HG03442 (cell line): ENCODE data around the gene ANAPC15.

Experiments
- ATAC-seq: cut with Tn5 transposase; IDR thresholded peaks from one replicate; pipeline ENCODE4 v1.9.1; 2021; ENCODE audit warnings: mild to moderate bottlenecking, moderate library complexity; ENCODE audit not compliant: unreplicated experiment

The ANAPC15 gene

GRCh38 chr11:72125956-72126355 lies 13.5 kb upstream of the ANAPC15 start:
- no peak for ATAC-seq

DNA sequence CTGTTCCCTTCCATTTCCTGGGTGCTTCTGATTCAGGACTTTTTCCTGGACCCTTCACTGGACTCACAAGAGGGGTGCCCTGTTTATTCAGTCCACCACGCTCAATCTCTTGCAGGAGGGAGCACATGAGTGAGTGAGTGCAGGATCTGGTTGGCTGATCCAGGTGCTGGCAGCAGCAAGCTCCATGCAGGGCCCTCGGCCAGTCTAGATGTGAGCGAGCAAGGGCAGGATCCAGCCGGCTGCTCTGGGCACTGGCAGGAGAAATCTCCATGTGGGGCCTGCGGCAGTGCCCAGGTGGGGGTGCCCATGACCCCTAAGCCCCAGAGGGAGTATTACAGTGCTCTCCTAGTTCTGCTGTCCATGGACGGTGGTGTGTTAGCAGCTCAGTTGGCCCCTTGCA lies 11.6 kb upstream of the ANAPC15 start:
- no peak for ATAC-seq

DNA sequence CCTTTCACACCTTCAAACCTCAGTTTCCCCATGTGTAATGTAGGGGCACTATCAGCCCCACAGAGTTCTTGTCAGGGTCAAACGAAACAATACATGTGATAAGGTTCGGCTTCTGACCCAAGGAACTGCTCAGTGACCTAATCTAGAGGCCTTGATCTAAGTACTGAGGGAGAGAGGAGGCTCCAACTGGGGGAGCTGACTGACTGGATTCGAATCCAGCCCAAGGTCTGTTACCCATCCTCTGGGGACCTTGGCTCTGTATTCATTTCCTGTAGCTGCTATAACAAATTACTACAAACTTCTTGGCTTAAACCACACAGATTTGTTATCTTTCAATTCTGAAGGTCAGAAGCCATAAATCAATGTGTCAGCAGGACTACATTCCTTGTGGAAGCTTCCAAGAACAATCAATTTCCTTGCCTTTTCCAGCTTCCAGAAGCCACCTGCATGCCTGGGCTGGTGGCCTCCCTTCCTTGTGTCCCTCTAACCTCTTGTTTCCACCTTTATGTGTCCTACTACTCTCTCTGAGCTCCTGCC lies 10.7 kb upstream of the ANAPC15 start:
- no peak for ATAC-seq

GRCh38 chr11:72122607-72123006 lies 10.1 kb upstream of the ANAPC15 start:
- no peak for ATAC-seq

- ATAC-seq, result no peak
Observed at GRCh38 chr11:72120930-72121329, 8.4 kb upstream of the ANAPC15 start.

DNA sequence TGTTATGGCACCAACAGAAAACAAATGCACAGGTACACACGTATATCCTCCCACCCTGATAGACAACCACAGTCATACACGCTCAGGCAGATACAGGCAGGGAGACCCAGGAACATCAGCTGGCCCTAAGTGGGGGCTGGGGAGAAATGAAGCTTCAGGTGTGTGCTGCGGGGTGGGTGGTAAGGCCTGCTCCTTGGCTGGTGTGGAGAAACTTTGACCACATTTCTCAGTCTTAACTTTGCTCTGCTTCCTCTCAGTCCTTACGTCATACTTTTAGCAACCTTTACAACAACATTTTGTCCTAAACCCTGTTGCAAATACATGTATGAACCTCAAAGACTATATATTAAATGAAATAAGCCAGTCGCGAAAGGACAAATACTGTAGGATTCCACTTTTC lies 6.7 kb upstream of the ANAPC15 start:
- no peak for ATAC-seq

- no peak for ATAC-seq
Observed at GRCh38 chr11:72116019-72116755, 3.7 kb upstream of the ANAPC15 start.

DNA sequence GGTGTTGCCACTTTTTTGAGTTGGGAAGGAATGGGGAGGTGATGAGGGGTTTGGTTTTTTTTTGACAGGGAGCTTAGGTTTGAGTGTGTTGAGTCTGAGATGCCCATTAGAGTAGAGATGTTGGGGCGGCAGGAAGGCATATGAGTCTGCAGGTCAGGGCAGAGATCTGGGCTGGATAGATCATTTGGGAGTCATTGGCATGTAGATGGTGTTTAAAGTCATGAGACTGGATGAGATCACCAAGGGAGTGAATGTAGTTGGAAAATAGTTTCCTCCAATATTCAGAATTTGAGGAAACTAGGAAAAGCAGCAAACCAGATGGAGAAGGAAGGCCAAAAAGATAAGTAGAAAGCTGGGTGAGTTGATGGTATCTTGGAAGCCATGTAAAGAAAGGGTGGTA lies 2.1 kb upstream of the ANAPC15 start:
- ATAC-seq, result no peak

DNA sequence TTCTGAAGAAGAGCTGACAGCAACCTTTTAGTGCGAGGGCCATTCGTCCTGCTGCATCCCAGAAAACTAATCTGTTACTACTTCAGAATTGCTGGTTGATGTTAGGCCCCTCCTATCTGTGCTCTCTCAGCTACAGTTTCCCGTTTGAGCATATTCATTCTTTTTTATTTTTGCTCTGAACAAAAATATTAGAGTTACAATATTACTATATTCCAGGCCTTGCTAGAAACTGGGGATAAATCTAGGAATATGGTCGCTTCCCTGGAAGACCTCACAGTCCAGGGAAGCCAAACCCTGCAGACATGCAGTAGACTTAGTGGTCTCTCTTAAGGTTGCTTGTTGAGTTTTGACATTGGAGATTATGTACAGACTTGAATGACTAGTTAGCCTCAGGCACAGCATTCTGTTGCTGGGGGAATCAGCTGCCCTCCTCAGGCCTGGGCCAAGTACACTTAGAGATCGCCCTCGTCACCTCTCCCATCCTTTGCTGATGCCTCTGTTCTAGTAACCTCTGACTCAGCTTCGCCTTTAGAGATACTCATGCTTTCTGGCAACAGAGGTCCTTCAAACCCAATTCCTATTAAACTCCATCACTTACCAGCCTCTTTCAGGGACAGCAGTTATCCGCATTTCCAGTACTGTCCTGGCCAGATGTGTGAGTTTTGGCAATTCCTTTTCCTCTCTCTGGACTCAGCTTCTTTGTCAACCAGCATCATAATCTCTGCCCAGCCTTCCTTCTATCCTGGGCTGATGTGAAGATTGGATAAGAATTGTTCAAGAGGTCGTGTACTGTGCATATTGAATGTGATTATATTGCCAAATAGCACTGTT lies 698 bp upstream of the ANAPC15 start:
- no peak for ATAC-seq

GRCh38 chr11:72111300-72112142 lies 974 bp downstream of the ANAPC15 start:
- no peak for ATAC-seq

- ATAC-seq, result no peak
Observed at GRCh38 chr11:72105888-72106287, 6.6 kb downstream of the ANAPC15 start, which contains the start of gene TOMT. TSS of gene TOMT (plus strand) at chr11:72105924. CDS start at chr11:72105952, 28 bp downstream.

DNA sequence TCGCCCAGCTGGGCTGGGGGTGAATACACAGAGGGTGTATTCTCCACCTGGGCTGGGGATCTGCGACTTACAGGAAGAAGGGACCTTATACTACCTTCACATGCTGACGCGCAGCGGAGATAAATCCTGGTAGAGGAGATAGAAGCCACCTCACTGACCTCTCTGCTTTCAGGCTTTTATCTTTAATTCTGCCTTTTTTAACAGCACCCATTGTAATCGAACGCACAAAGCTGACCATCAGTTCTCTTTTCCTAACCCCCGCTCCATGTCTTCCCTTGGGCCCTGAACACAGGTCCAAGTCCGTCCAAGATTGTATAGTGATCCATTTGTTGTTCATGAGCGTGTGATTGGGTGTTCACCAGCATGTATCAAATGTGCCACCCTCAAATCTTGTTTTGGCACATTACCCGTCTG lies 8.7 kb downstream of the ANAPC15 start:
- ATAC-seq, result no peak

DNA sequence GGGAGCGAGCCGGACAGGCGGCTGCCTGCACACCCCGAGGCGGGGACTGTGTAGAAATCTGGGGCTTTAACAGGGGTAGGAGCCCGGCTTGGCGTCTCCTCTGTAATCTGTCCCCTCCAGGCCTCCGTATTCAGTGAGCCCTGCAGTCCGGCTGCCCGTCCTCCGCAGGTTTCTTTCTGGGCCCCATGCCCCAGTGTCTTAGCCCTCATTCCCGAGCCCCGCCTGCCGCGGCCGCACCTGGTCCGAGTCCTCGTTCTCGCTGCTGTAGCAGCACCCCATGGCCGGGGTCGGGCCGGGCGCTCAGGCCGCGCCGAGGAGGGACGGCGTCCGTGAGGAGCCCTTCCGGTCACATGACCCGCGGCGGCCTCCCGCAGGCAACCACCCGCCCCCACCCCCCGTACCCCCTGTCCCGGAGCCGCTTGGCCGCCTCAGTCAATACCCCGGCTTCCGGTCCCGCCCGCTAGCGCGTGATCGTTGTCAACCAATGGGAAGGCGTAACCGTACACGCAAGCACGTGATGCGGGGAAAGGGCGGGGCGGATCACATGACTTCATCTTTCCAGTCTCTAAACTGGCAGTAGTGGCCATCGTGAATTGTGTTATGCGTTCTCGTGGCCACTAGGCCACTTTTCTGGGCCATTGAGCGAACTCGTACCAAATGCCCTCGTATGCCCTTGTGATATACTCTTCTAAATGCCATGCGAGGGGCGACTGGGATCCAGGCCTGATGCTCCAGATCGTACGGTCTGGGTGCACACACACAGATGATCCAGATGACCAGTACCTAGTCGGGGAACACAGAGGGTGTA lies 9.3 kb downstream of the ANAPC15 start, which contains the start of gene LAMTOR1:
Gene LAMTOR1 (minus strand): TSS at position 352 of the 808 bp plus-strand sequence. CDS start 73 bp downstream, at position 279.
- ATAC-seq, result peak; percentile 82

DNA sequence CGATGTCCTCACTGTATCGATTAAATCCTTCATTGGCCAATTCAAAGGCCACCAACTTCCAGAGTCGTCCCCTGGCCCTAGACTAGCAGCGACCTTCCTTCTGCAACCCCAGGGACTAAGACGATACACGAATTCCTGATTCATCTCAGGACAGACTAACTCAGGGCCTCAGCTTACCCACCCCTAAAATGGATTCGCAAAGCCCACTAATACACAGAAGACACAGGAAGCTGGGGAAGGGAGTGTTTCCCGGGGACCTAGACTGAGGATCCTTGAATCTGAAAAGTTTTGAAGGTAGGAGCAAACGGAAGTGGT lies 9.9 kb downstream of the ANAPC15 start:
- no peak for ATAC-seq

GRCh38 chr11:72102162-72102561 lies 10.3 kb downstream of the ANAPC15 start:
- ATAC-seq, result no peak

DNA sequence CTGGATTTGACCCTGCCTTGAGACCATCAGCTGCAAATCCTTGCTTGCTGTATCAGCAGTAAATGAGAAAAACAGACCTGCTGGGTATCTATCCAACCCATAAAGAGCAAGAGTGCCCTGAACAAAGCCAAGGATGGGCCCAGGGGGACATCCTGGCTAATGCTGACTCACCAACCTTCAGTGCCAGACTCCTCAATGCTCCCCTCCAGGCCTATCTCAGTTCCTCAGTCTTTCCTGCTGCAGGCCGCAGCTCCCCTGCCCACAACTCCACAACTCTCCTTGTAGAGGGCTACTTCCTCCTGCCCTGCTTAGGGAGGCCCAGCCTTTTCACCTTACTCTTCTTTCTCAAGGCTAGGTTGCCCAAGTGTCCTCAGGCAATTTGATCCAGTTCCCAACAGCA lies 12.0 kb downstream of the ANAPC15 start:
- ATAC-seq, result no peak

GRCh38 chr11:72100009-72100408 lies 12.5 kb downstream of the ANAPC15 start:
- no peak for ATAC-seq

- ATAC-seq, result no peak
Observed at GRCh38 chr11:72098741-72099140, 13.8 kb downstream of the ANAPC15 start.

- ATAC-seq, result no peak
Observed at GRCh38 chr11:72091292-72091691, 21.2 kb downstream of the ANAPC15 start.
